ENCODE measurements around the gene LRFN2. TPM values are rescaled to one million over a fixed set of nuclear protein-coding genes. Genes with fewer than 3 reads are reported as not detected.

Gene LRFN2
- total RNA-seq, 1 donor from 2014 or later: 0.32 TPM

DNA sequence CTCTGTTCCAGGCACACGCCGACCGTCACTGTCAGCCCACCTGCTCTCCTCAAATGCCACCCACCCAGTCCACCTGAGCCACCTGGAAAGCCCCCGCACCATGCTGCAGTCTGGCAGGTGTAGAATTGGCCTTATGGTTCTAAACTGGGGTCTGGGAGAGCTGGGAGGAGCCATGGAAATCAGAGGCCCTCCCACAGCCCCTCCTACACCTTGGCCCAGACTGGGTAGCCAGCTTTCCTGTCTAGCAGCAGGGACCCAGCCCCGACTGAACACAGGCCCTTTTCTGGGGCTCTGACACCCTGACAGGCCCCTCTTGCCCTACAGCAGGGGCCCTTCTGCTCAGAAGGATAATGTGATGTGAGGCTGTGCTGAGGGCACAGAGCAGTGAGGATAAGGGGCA, 31.1 kb downstream of the LRFN2 start:
- TF ChIP-seq EZH2 (IDR thresholded peaks at IDR 0.05; ENCODE audit: insufficient read depth, low read length): no peak
- TF ChIP-seq, protein P1, sequence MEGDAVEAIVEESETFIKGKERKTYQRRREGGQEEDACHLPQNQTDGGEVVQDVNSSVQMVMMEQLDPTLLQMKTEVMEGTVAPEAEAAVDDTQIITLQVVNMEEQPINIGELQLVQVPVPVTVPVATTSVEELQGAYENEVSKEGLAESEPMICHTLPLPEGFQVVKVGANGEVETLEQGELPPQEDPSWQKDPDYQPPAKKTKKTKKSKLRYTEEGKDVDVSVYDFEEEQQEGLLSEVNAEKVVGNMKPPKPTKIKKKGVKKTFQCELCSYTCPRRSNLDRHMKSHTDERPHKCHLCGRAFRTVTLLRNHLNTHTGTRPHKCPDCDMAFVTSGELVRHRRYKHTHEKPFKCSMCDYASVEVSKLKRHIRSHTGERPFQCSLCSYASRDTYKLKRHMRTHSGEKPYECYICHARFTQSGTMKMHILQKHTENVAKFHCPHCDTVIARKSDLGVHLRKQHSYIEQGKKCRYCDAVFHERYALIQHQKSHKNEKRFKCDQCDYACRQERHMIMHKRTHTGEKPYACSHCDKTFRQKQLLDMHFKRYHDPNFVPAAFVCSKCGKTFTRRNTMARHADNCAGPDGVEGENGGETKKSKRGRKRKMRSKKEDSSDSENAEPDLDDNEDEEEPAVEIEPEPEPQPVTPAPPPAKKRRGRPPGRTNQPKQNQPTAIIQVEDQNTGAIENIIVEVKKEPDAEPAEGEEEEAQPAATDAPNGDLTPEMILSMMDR (IDR thresholded peaks at IDR 0.05; ENCODE audit: insufficient read depth, low read depth, low read length): no peak
- Mint-ChIP-seq H3K36me3 (ENCODE audit: low read depth, unreplicated experiment) (no peaks in the 10 kb centered on the region), H3K27ac (ENCODE audit: unreplicated experiment) (no peak overlapping the region), H3K4me3 (ENCODE audit: unreplicated experiment) (no peak overlapping the region), H3K9me3 (ENCODE audit: unreplicated experiment) (no peaks in the 10 kb centered on the region), H3K27me3 (ENCODE audit: low read depth, unreplicated experiment) (peaks cover 61% of the 10 kb centered on the region), H3K4me1 (ENCODE audit: low read depth, unreplicated experiment) (no peaks in the 10 kb centered on the region)
- H3K79me2 ChIP-seq (ENCODE audit: insufficient read depth, low read length): no peaks in the 10 kb centered on the region
- H3K36me3 ChIP-seq (ENCODE audit: insufficient read depth, low read length): no peaks in the 10 kb centered on the region
- H3K9ac ChIP-seq (ENCODE audit: low read length): no peak overlapping the region
- no peak overlapping the region for H3K4me3 ChIP-seq (ENCODE audit: insufficient read depth, low read depth, low read length)
- no peaks in the 10 kb centered on the region for H4K20me1 ChIP-seq (ENCODE audit: insufficient read depth, low read length)
- H2AFZ ChIP-seq (ENCODE audit: low read depth, low read length): no peak overlapping the region
- H3K4me1 ChIP-seq (ENCODE audit: insufficient read depth, low read length): no peaks in the 10 kb centered on the region
- no peak overlapping the region for H3K4me2 ChIP-seq (ENCODE audit: low read length)
- FAIRE-seq (no peak), DNase-seq (ENCODE audit: low read depth) (no peak)
- H3K27me3 ChIP-seq (ENCODE audit: insufficient read depth, low read length): peaks cover 3% of the 10 kb centered on the region
- H3K27ac ChIP-seq (ENCODE audit: low read depth, low read length): no peak overlapping the region
- H3K9me3 ChIP-seq (ENCODE audit: insufficient read depth, low read depth, low read length): no peaks in the 10 kb centered on the region

DNA sequence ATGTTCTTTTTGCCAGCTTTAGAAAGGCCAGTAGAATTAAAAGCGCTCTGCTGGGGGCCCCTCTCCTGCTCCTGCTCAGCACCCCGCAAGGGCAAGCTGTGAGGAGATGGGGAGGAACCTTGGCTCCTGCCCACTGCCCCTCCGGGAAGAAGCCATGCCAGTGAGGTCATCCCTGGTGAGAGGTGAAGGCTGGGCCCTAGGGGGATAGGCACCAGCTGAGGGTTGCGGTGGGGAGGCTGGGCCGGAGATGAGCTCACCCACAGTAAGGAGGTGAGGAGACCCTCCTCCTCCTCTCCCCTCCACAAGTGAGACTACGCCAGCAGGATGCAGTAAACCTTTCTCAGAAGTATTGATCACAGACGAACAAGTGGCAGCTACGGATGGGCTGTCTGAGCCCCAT, 32.1 kb downstream of the LRFN2 start:
- no peaks in the 10 kb centered on the region for H4K20me1 ChIP-seq (ENCODE audit: insufficient read depth, low read length)
- FAIRE-seq (no peak), DNase-seq (ENCODE audit: low read depth) (no peak)
- H3K4me2 ChIP-seq (ENCODE audit: low read length): no peak overlapping the region
- no peaks in the 10 kb centered on the region for H3K36me3 Mint-ChIP-seq (ENCODE audit: low read depth, unreplicated experiment)
- no peak overlapping the region for H3K27ac ChIP-seq (ENCODE audit: low read depth, low read length)
- no peaks in the 10 kb centered on the region for H3K4me1 ChIP-seq (ENCODE audit: insufficient read depth, low read length)
- no peaks in the 10 kb centered on the region for H3K79me2 ChIP-seq (ENCODE audit: insufficient read depth, low read length)
- no peaks in the 10 kb centered on the region for H3K9me3 ChIP-seq (ENCODE audit: insufficient read depth, low read depth, low read length)
- no peak overlapping the region for H3K27ac Mint-ChIP-seq (ENCODE audit: unreplicated experiment)
- H3K9ac ChIP-seq (ENCODE audit: low read length): no peak overlapping the region
- no peak overlapping the region for H2AFZ ChIP-seq (ENCODE audit: low read depth, low read length)
- peaks cover 52% of the 10 kb centered on the region for H3K27me3 Mint-ChIP-seq (ENCODE audit: low read depth, unreplicated experiment)
- no peaks in the 10 kb centered on the region for H3K4me1 Mint-ChIP-seq (ENCODE audit: low read depth, unreplicated experiment)
- no peak overlapping the region for H3K4me3 ChIP-seq (ENCODE audit: insufficient read depth, low read depth, low read length)
- H3K36me3 ChIP-seq (ENCODE audit: insufficient read depth, low read length): no peaks in the 10 kb centered on the region
- no peaks in the 10 kb centered on the region for H3K9me3 Mint-ChIP-seq (ENCODE audit: unreplicated experiment)
- no peak overlapping the region for H3K4me3 Mint-ChIP-seq (ENCODE audit: unreplicated experiment)
- H3K27me3 ChIP-seq (ENCODE audit: insufficient read depth, low read length): peaks cover 3% of the 10 kb centered on the region
- TF ChIP-seq EZH2 (IDR thresholded peaks at IDR 0.05; ENCODE audit: insufficient read depth, low read length): no peak
- TF ChIP-seq, protein P1 (IDR thresholded peaks at IDR 0.05; ENCODE audit: insufficient read depth, low read depth, low read length): no peak

DNA sequence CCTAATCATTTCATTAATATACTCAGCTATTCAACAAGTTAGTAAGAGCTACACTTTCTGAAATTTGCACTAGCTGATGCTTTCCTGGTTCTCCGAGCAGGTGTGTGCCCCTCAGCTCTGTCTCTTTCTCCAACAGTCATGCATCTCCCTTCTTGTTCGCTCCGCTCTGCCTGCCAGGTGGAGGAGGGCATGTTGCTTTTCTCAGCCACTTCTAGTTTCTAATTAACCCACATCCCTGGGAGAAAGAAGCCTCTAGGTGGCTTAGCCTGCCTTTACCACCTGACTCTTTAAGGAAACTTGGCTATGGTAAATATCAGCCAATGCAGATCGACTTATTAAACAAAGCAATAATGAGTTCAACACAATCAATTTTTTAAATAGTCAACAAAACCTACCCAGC, 34.2 kb downstream of the LRFN2 start:
- Mint-ChIP-seq H3K27me3 (ENCODE audit: low read depth, unreplicated experiment) (peaks cover 39% of the 10 kb centered on the region), H3K36me3 (ENCODE audit: low read depth, unreplicated experiment) (no peaks in the 10 kb centered on the region), H3K27ac (ENCODE audit: unreplicated experiment) (no peak overlapping the region), H3K4me1 (ENCODE audit: low read depth, unreplicated experiment) (peaks cover 1% of the 10 kb centered on the region), H3K9me3 (ENCODE audit: unreplicated experiment) (no peaks in the 10 kb centered on the region), H3K4me3 (ENCODE audit: unreplicated experiment) (no peak overlapping the region)
- Histone ChIP-seq H3K36me3 (ENCODE audit: insufficient read depth, low read length) (no peaks in the 10 kb centered on the region), H4K20me1 (ENCODE audit: insufficient read depth, low read length) (no peaks in the 10 kb centered on the region), H3K27me3 (ENCODE audit: insufficient read depth, low read length) (peaks cover 3% of the 10 kb centered on the region), H3K4me3 (ENCODE audit: insufficient read depth, low read depth, low read length) (no peak overlapping the region), H3K79me2 (ENCODE audit: insufficient read depth, low read length) (no peaks in the 10 kb centered on the region), H3K9me3 (ENCODE audit: insufficient read depth, low read depth, low read length) (no peaks in the 10 kb centered on the region), H3K4me1 (ENCODE audit: insufficient read depth, low read length) (no peaks in the 10 kb centered on the region), H3K27ac (ENCODE audit: low read depth, low read length) (no peak overlapping the region), H3K4me2 (ENCODE audit: low read length) (no peak overlapping the region), H3K9ac (ENCODE audit: low read length) (no peak overlapping the region), H2AFZ (ENCODE audit: low read depth, low read length) (no peak overlapping the region)
- no peak for FAIRE-seq
- TF ChIP-seq, protein P1 (IDR thresholded peaks at IDR 0.05; ENCODE audit: insufficient read depth, low read depth, low read length): no peak
- no peak for TF ChIP-seq EZH2 (IDR thresholded peaks at IDR 0.05; ENCODE audit: insufficient read depth, low read length)
- DNase-seq (ENCODE audit: low read depth): no peak

Measured in astrocyte (in vitro differentiated cells and primary cell).